OCI-LY1 (cell line): ENCODE measurements around the gene NSA2.

Experiments used
- EZH2 ChIP-seq: fragments of 200-600 bp; sonication (generic), shearing (Covaris generic); IDR thresholded peaks from 2 replicates; pipeline ENCODE4 v1.8.0; 2017; ENCODE audit warnings: borderline replicate concordance, mixed run types, mild to moderate bottlenecking, antibody characterized with exemption, low read length, moderate library complexity, mixed read lengths
- TF ChIP-seq, protein P1 (sequence below): fragments of 200-600 bp; sonication (generic), shearing (Covaris generic); IDR thresholded peaks from 2 replicates; pipeline ENCODE4 v1.5.1; 2017; ENCODE audit warnings: mild to moderate bottlenecking, antibody characterized with exemption, low read length, moderate library complexity, mixed read lengths

DNA sequence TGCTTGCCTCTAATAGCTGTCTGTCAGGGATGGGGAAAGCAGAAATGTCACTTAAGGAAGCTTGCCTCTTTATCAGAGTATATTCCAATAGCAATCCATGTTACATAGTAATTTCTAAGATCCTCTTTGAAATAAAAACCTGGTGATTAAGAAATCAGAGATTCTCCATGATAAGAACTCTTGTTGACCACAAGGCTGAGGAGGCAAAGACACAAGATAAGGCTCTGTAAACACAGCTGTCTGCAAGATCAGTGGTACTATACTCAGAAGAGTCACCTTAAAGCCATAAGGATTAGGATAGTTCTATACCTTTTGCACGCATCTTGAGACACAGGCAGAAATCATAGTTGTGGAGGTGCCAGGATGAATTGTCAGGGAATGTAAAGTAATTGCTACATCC is 41.7 kb upstream of the NSA2 start:
- TF ChIP-seq, protein P1, sequence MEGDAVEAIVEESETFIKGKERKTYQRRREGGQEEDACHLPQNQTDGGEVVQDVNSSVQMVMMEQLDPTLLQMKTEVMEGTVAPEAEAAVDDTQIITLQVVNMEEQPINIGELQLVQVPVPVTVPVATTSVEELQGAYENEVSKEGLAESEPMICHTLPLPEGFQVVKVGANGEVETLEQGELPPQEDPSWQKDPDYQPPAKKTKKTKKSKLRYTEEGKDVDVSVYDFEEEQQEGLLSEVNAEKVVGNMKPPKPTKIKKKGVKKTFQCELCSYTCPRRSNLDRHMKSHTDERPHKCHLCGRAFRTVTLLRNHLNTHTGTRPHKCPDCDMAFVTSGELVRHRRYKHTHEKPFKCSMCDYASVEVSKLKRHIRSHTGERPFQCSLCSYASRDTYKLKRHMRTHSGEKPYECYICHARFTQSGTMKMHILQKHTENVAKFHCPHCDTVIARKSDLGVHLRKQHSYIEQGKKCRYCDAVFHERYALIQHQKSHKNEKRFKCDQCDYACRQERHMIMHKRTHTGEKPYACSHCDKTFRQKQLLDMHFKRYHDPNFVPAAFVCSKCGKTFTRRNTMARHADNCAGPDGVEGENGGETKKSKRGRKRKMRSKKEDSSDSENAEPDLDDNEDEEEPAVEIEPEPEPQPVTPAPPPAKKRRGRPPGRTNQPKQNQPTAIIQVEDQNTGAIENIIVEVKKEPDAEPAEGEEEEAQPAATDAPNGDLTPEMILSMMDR, result no peak
- no peak for TF ChIP-seq EZH2
